ENCODE data around the gene SART1. TPM values are rescaled to one million over a fixed set of nuclear protein-coding genes. Genes with fewer than 3 reads are reported as not detected.
A peak's percentile ranks its signal among the peaks of the same experiment; 100 is the strongest.

Gene SART1
- total and polyA plus RNA-seq, 10 of the 15 experiments (the other 5 are each of a cell fraction or from before 2014, with no cell fraction given), result 6.2 to 60.5 (median 37.4) TPM

DNA sequence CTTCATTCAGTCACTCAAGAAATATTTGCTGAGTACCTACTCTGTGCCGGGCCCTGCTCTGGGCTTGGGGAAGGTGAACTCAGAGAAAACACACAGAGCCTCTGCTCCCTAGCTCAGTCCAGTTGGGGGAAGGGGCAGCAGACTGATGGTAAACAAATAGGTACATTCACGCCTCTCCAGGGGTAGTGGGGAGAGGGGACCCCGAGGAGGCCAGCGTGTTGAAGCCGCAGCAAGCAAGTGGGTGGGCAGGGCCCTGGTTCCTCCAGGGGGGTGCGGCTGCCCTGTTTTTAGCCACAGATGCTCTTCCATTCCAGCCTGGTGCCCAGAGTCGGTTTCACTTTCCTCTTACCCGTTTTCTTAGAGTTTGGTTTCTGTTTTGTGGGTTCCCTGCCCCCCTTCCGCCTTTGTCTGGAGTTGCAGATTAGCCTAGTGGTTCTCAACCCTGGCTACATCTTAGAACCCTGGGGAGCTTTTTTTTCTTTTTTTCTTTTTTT lies 33.6 kb upstream of the SART1 start (continued):
- TF ChIP-seq, protein P1, sequence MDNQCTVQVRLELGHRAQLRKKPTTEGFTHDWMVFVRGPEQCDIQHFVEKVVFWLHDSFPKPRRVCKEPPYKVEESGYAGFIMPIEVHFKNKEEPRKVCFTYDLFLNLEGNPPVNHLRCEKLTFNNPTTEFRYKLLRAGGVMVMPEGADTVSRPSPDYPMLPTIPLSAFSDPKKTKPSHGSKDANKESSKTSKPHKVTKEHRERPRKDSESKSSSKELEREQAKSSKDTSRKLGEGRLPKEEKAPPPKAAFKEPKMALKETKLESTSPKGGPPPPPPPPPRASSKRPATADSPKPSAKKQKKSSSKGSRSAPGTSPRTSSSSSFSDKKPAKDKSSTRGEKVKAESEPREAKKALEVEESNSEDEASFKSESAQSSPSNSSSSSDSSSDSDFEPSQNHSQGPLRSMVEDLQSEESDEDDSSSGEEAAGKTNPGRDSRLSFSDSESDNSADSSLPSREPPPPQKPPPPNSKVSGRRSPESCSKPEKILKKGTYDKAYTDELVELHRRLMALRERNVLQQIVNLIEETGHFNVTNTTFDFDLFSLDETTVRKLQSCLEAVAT (IDR thresholded peaks at IDR 0.05), result peak; percentile 88
- peak; percentile 28 for TF ChIP-seq SMAD1 (IDR thresholded peaks at IDR 0.05; ENCODE audit: low read depth, partially characterized antibody)
- TF ChIP-seq SP1 (IDR thresholded peaks at IDR 0.05; ENCODE audit: low read depth, low read length), result peak; percentile 48
- TF ChIP-seq ZNF207 (IDR thresholded peaks at IDR 0.05; ENCODE audit: borderline replicate concordance), result no peak
- peak; percentile 92 for TF ChIP-seq RUNX3 (IDR thresholded peaks at IDR 0.05; ENCODE audit: low read length)
- peak; percentile 33; the same call in 1 of the 2 replicates for TF ChIP-seq SIN3A (IDR thresholded peaks at IDR 0.05; ENCODE audit: low read depth, low read length)
- peak; percentile 84 for TF ChIP-seq CHD2 (IDR thresholded peaks at IDR 0.05; ENCODE audit: borderline replicate concordance, low read depth, low read length)
- TF ChIP-seq SMC3 (IDR thresholded peaks at IDR 0.05; ENCODE audit: borderline replicate concordance, low read length), result peak; percentile 21; the same call in 1 of the 2 replicates
- peak; percentile 63; the same call in 1 of the 2 replicates for TF ChIP-seq EED (IDR thresholded peaks at IDR 0.05; ENCODE audit: low read depth)
- TF ChIP-seq, protein P2, sequence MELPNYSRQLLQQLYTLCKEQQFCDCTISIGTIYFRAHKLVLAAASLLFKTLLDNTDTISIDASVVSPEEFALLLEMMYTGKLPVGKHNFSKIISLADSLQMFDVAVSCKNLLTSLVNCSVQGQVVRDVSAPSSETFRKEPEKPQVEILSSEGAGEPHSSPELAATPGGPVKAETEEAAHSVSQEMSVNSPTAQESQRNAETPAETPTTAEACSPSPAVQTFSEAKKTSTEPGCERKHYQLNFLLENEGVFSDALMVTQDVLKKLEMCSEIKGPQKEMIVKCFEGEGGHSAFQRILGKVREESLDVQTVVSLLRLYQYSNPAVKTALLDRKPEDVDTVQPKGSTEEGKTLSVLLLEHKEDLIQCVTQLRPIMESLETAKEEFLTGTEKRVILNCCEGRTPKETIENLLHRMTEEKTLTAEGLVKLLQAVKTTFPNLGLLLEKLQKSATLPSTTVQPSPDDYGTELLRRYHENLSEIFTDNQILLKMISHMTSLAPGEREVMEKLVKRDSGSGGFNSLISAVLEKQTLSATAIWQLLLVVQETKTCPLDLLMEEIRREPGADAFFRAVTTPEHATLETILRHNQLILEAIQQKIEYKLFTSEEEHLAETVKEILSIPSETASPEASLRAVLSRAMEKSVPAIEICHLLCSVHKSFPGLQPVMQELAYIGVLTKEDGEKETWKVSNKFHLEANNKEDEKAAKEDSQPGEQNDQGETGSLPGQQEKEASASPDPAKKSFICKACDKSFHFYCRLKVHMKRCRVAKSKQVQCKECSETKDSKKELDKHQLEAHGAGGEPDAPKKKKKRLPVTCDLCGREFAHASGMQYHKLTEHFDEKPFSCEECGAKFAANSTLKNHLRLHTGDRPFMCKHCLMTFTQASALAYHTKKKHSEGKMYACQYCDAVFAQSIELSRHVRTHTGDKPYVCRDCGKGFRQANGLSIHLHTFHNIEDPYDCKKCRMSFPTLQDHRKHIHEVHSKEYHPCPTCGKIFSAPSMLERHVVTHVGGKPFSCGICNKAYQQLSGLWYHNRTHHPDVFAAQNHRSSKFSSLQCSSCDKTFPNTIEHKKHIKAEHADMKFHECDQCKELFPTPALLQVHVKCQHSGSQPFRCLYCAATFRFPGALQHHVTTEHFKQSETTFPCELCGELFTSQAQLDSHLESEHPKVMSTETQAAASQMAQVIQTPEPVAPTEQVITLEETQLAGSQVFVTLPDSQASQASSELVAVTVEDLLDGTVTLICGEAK (IDR thresholded peaks at IDR 0.05; ENCODE audit: borderline replicate concordance), result 0 out of 2 replicates have a peak, but pooled peaks have one; percentile 11
- peak; percentile 11 to 33; a peak in 1 of 4 replicates for TF ChIP-seq BHLHE40 (IDR thresholded peaks at IDR 0.05; ENCODE audit: borderline replicate concordance in 1 of 2, low read depth in 2 of 2, low read length in 1 of 2)
- no peak for TF ChIP-seq HDAC6 (IDR thresholded peaks at IDR 0.05; ENCODE audit: unreplicated experiment)
- TF ChIP-seq POLR2A (IDR thresholded peaks at IDR 0.05; ENCODE audit: low read depth, low read length), result peak; percentile 68
- TF ChIP-seq CHD1 (IDR thresholded peaks at IDR 0.05; ENCODE audit: low read depth, low read length), result no peak
- TF ChIP-seq FOXM1 (IDR thresholded peaks at IDR 0.05; ENCODE audit: low read depth, low read length), result 0 out of 2 replicates have a peak, but pooled peaks have one; percentile 31
- TF ChIP-seq SPI1 (IDR thresholded peaks at IDR 0.05; ENCODE audit: borderline replicate concordance, insufficient read depth, low read depth, low read length), result 0 out of 2 replicates have a peak, but pooled peaks have one; percentile 10
- peak; percentile 78 for TF ChIP-seq HDGF (IDR thresholded peaks at IDR 0.05)
- no peak for TF ChIP-seq STAT3 (IDR thresholded peaks at IDR 0.05; ENCODE audit: low read depth, low read length)
- TF ChIP-seq PML (IDR thresholded peaks at IDR 0.05; ENCODE audit: low read length), result peak; percentile 66; the same call in 1 of the 2 replicates
- TF ChIP-seq, protein P3, sequence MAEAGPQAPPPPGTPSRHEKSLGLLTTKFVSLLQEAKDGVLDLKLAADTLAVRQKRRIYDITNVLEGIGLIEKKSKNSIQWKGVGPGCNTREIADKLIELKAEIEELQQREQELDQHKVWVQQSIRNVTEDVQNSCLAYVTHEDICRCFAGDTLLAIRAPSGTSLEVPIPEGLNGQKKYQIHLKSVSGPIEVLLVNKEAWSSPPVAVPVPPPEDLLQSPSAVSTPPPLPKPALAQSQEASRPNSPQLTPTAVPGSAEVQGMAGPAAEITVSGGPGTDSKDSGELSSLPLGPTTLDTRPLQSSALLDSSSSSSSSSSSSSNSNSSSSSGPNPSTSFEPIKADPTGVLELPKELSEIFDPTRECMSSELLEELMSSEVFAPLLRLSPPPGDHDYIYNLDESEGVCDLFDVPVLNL (IDR thresholded peaks at IDR 0.05; ENCODE audit: low read depth, low read length), result no peak
- TF ChIP-seq, protein P4, sequence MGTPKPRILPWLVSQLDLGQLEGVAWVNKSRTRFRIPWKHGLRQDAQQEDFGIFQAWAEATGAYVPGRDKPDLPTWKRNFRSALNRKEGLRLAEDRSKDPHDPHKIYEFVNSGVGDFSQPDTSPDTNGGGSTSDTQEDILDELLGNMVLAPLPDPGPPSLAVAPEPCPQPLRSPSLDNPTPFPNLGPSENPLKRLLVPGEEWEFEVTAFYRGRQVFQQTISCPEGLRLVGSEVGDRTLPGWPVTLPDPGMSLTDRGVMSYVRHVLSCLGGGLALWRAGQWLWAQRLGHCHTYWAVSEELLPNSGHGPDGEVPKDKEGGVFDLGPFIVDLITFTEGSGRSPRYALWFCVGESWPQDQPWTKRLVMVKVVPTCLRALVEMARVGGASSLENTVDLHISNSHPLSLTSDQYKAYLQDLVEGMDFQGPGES (IDR thresholded peaks at IDR 0.05), result 0 out of 2 replicates have a peak, but pooled peaks have one; percentile 2
- peak; percentile 47; the same call in 1 of the 2 replicates for TF ChIP-seq POLR2AphosphoS5 (IDR thresholded peaks at IDR 0.05; ENCODE audit: low read length)
- TF ChIP-seq ETV6 (conservative IDR thresholded peaks at IDR 0.05 in 1 of 2, IDR thresholded peaks at IDR 0.05 in 1 of 2; ENCODE audit: borderline replicate concordance in 1 of 2, low read depth in 1 of 2), result no peak; a peak in 1 of 4 replicates
- TF ChIP-seq IKZF1 (conservative IDR thresholded peaks at IDR 0.05), result peak; percentile 80

All from GM12878 (cell line).